SJCRH30 (cell line): ENCODE results near the gene SDHD. TPM values are rescaled to one million over a fixed set of nuclear protein-coding genes. Genes with fewer than 3 reads are reported as not detected.
"Not testable (repeated sequence)": the region's sequence is repeated elsewhere in the genome, so short reads cannot be mapped to it uniquely, and the experiment has no call there.

Experiments
- DNase-seq, 2 experiments: peaks; one replicate each; pipeline ENCODE4 v3.0.0-alpha.2; 2015 to 2020
- H3K27ac ChIP-seq: fragments of 250-450 bp; sonication (Bioruptor Pico); 2 replicates; pipeline ENCODE4 v1.5.1; 2020; ENCODE audit warnings: mild to moderate bottlenecking, moderate library complexity
- H3K27me3 ChIP-seq: fragments of 250-450 bp; sonication (Bioruptor Pico); 2 replicates; pipeline ENCODE4 v1.5.1; 2020; ENCODE audit warnings: mild to moderate bottlenecking, moderate library complexity
- H3K36me3 ChIP-seq: fragments of 250-450 bp; sonication (Bioruptor Pico); 2 replicates; pipeline ENCODE4 v1.5.1; 2020; ENCODE audit warnings: mild to moderate bottlenecking, moderate library complexity
- H3K4me1 ChIP-seq: fragments of 250-450 bp; sonication (Bioruptor Pico); 2 replicates; pipeline ENCODE4 v1.5.1; 2020; ENCODE audit warnings: mild to moderate bottlenecking, moderate library complexity
- H3K4me3 ChIP-seq: fragments of 250-450 bp; sonication (Bioruptor Pico); 2 replicates; pipeline ENCODE4 v1.5.1; 2020; ENCODE audit warnings: mild to moderate bottlenecking, moderate library complexity
- H3K9me3 ChIP-seq: fragments of 250-450 bp; sonication (Bioruptor Pico); replicated peaks from 2 replicates; pipeline ENCODE4 v1.5.1; 2020; ENCODE audit warnings: mild to moderate bottlenecking, moderate library complexity
- total RNA-seq: library from RNA; depleted of rRNA; stranded (reverse); fragments of >200 nt; shearing (Covaris generic); gene quantifications from 2 replicates; pipeline ENCODE4 v1.2.3, GENCODE V29; 2014

SDHD gene
- total RNA-seq, 1 experiment from 2014 or later, result 98.1 TPM

GRCh38 chr11:112082729-112083128 lies 3.9 kb upstream of the SDHD start:
- Histone ChIP-seq H3K4me1 (peaks cover 7% of the 10 kb centered on the region; the same call in 1 of the 2 replicates), H3K9me3 (no peaks in the 10 kb centered on the region), H3K27ac (no peak overlapping the region), H3K27me3 (no peaks in the 10 kb centered on the region), H3K36me3 (peaks cover 32% of the 10 kb centered on the region), H3K4me3 (no peak overlapping the region)
- DNase-seq, result no peak

- Histone ChIP-seq H3K9me3 (no peaks in the 10 kb centered on the region), H3K36me3 (peaks cover 35% of the 10 kb centered on the region), H3K4me3 (peak overlapping the region; percentile 94), H3K27ac (peak overlapping the region; percentile 75), H3K4me1 (peaks cover 7% of the 10 kb centered on the region; the same call in 1 of the 2 replicates), H3K27me3 (no peaks in the 10 kb centered on the region)
- peak in 1 of 2 experiments; percentile 28 for DNase-seq
These were observed 751 bp upstream of the SDHD start for GRCh38 chr11:112085822-112086421.

- Histone ChIP-seq H3K9me3 (no peaks in the 10 kb centered on the region), H3K27me3 (no peaks in the 10 kb centered on the region), H3K27ac (peak overlapping the region; percentile 75), H3K4me3 (peak overlapping the region; percentile 94), H3K36me3 (peaks cover 37% of the 10 kb centered on the region), H3K4me1 (peaks cover 7% of the 10 kb centered on the region; the same call in 1 of the 2 replicates)
- DNase-seq, result no peak
These were observed 539 bp downstream of the SDHD start for GRCh38 chr11:112087212-112087611.

- not testable (repeated sequence) for DNase-seq, H3K4me3 ChIP-seq, H3K27ac ChIP-seq, H3K27me3 ChIP-seq, H3K4me1 ChIP-seq, H3K9me3 ChIP-seq
- H3K36me3 ChIP-seq, result peaks cover 22% of the 10 kb centered on the region
These were observed 8.6 kb downstream of the SDHD start for GRCh38 chr11:112095302-112095701.

- H3K4me1 ChIP-seq, result no peaks in the 10 kb centered on the region
- peaks cover 17% of the 10 kb centered on the region for H3K36me3 ChIP-seq
- H3K27me3 ChIP-seq, result no peaks in the 10 kb centered on the region
- H3K27ac ChIP-seq, result no peak overlapping the region
- H3K9me3 ChIP-seq, result no peaks in the 10 kb centered on the region
- H3K4me3 ChIP-seq, result no peak overlapping the region
- no peak for DNase-seq
These were observed 9.5 kb downstream of the SDHD start for GRCh38 chr11:112096194-112096593.

GRCh38 chr11:112097734-112098528 lies 11.3 kb downstream of the SDHD start:
- no peaks in the 10 kb centered on the region for H3K9me3 ChIP-seq
- H3K36me3 ChIP-seq, result peaks cover 11% of the 10 kb centered on the region
- H3K4me1 ChIP-seq, result no peaks in the 10 kb centered on the region
- H3K27me3 ChIP-seq, result no peaks in the 10 kb centered on the region
- no peak for DNase-seq
- H3K27ac ChIP-seq, result no peak overlapping the region
- H3K4me3 ChIP-seq, result no peak overlapping the region

GRCh38 chr11:112100462-112100861 lies 13.8 kb downstream of the SDHD start:
- DNase-seq, result no peak
- H3K36me3 ChIP-seq, result peaks cover 3% of the 10 kb centered on the region; the same call in 1 of the 2 replicates
- H3K9me3 ChIP-seq, result no peaks in the 10 kb centered on the region
- no peak overlapping the region for H3K4me3 ChIP-seq
- no peaks in the 10 kb centered on the region for H3K4me1 ChIP-seq
- no peaks in the 10 kb centered on the region for H3K27me3 ChIP-seq
- no peak overlapping the region for H3K27ac ChIP-seq

- no peaks in the 10 kb centered on the region for H3K27me3 ChIP-seq
- H3K27ac ChIP-seq, result no peak overlapping the region
- DNase-seq, result no peak
- H3K4me1 ChIP-seq, result no peaks in the 10 kb centered on the region
- no peaks in the 10 kb centered on the region for H3K9me3 ChIP-seq
- H3K4me3 ChIP-seq, result no peak overlapping the region
- H3K36me3 ChIP-seq, result no peaks in the 10 kb centered on the region
These were observed 16.8 kb downstream of the SDHD start for GRCh38 chr11:112103446-112103845.

GRCh38 chr11:112106070-112106469 lies 19.4 kb downstream of the SDHD start:
- Histone ChIP-seq H3K36me3 (no peaks in the 10 kb centered on the region), H3K27me3 (no peaks in the 10 kb centered on the region), H3K9me3 (no peaks in the 10 kb centered on the region), H3K4me1 (no peaks in the 10 kb centered on the region), H3K27ac (no peak overlapping the region), H3K4me3 (no peak overlapping the region)
- no peak for DNase-seq

GRCh38 chr11:112113539-112114457 lies 27.1 kb downstream of the SDHD start:
- Histone ChIP-seq H3K36me3 (no peaks in the 10 kb centered on the region), H3K9me3 (no peaks in the 10 kb centered on the region), H3K27me3 (no peaks in the 10 kb centered on the region), H3K4me1 (no peaks in the 10 kb centered on the region), H3K27ac (no peak overlapping the region), H3K4me3 (no peak overlapping the region)
- DNase-seq, result peak in 1 of 2 experiments; percentile 62

- H3K36me3 ChIP-seq, result no peaks in the 10 kb centered on the region
- no peaks in the 10 kb centered on the region for H3K27me3 ChIP-seq
- H3K9me3 ChIP-seq, result no peaks in the 10 kb centered on the region
- no peak for DNase-seq
- no peaks in the 10 kb centered on the region for H3K4me1 ChIP-seq
- no peak overlapping the region for H3K27ac ChIP-seq
- H3K4me3 ChIP-seq, result no peak overlapping the region
These were observed 27.8 kb downstream of the SDHD start for GRCh38 chr11:112114460-112114859.

- no peak overlapping the region for H3K27ac ChIP-seq
- H3K4me3 ChIP-seq, result no peak overlapping the region
- H3K36me3 ChIP-seq, result no peaks in the 10 kb centered on the region
- no peaks in the 10 kb centered on the region for H3K27me3 ChIP-seq
- DNase-seq, result no peak
- H3K9me3 ChIP-seq, result no peaks in the 10 kb centered on the region
- H3K4me1 ChIP-seq, result peaks cover 4% of the 10 kb centered on the region; the same call in 1 of the 2 replicates
These were observed 28.7 kb downstream of the SDHD start for GRCh38 chr11:112115386-112115785.

GRCh38 chr11:112118176-112118575 lies 31.5 kb downstream of the SDHD start:
- Histone ChIP-seq H3K9me3 (no peaks in the 10 kb centered on the region), H3K4me1 (peaks cover 7% of the 10 kb centered on the region; the same call in 1 of the 2 replicates), H3K36me3 (no peaks in the 10 kb centered on the region), H3K27ac (no peak overlapping the region), H3K27me3 (no peaks in the 10 kb centered on the region), H3K4me3 (no peak overlapping the region)
- DNase-seq, result no peak

GRCh38 chr11:112121981-112122615 lies 35.4 kb downstream of the SDHD start:
- H3K27me3 ChIP-seq, result no peaks in the 10 kb centered on the region
- no peak overlapping the region for H3K4me3 ChIP-seq
- DNase-seq, result no peak
- peaks cover 7% of the 10 kb centered on the region; the same call in 1 of the 2 replicates for H3K4me1 ChIP-seq
- no peaks in the 10 kb centered on the region for H3K36me3 ChIP-seq
- no peak overlapping the region for H3K27ac ChIP-seq
- H3K9me3 ChIP-seq, result no peaks in the 10 kb centered on the region
